Psoas muscle (tissue), 8 donors: ENCODE measurements around the gene TNFRSF25. TPM values are rescaled to one million over a fixed set of nuclear protein-coding genes. Genes with fewer than 3 reads are reported as not detected.

Source experiments
- ATAC-seq, 4 donors: fragments of 200-7000 bp; cut with Tn5 transposase; one replicate each; pipeline ENCODE4 v1.9.1; 2020; ENCODE audit warnings: moderate library complexity in 3 of 4, mild to moderate bottlenecking in 2 of 4
- DNase-seq, 2 donors: peaks; one replicate each; pipeline ENCODE4 v3.0.0-alpha.2; 2020
- H3K27ac ChIP-seq: fragments of 200-600 bp; one replicate; pipeline ENCODE4 v1.8.0; 2022
- H3K27me3 ChIP-seq, 3 donors: fragments of 200-600 bp in 1 of 3; one replicate each; pipeline versions ENCODE4 v1.6.1 to v1.8.0; 2013 to 2022; ENCODE audit warnings: low read length in 2 of 3, mild to moderate bottlenecking in 2 of 3, moderate library complexity in 1 of 3; ENCODE audit not compliant: insufficient read depth in 3 of 3
- H3K36me3 ChIP-seq, 2 donors: fragments of 200-600 bp in 1 of 2; one replicate each; pipeline versions ENCODE4 v1.6.1 to v1.8.0; 2013 to 2022; ENCODE audit warnings: low read depth in 1 of 2, mild to moderate bottlenecking in 1 of 2, moderate library complexity in 1 of 2; ENCODE audit not compliant: insufficient read depth in 1 of 2
- H3K4me1 ChIP-seq: fragments of 200-600 bp; one replicate; pipeline ENCODE4 v1.8.0; 2022
- H3K4me3 ChIP-seq: fragments of 200-600 bp; one replicate; pipeline ENCODE4 v1.8.0; 2022; ENCODE audit warnings: mild to moderate bottlenecking
- H3K9me3 ChIP-seq: fragments of 200-600 bp; one replicate; pipeline ENCODE4 v1.8.0; 2022
- CTCF ChIP-seq: fragments of 200-600 bp; IDR thresholded peaks from one replicate; pipeline ENCODE4 v1.8.0; 2022; ENCODE audit warnings: antibody characterized with exemption
- WGBS, 3 donors: extraction: QIAGEN DNeasy Blood & Tissue Kit; methylation state at CpG; one replicate each; pipeline versions ENCODE4 v1.1.6 to v1.1.7; 2013; 5-methylcytosine and 5-hydroxymethylcytosine counted together
- intact Hi-C, 2 donors: fragments of 100-400 bp; cut with DNase I; formaldehyde crosslinking; loops; one replicate each; pipeline versions ENCODE4 v1.11.0 to v1.14.2; 2022
- polyA plus RNA-seq, 3 donors: library from polyadenylated mRNA; stranded (reverse); fragments of 200-250 nt; gene quantifications; one replicate each; pipeline ENCODE4 v1.2.3, GENCODE V29; 2013
- total RNA-seq, 4 donors: library from RNA; stranded (reverse); fragmentation: NEBNext Ultra II Directional in 2 of 4; extraction: Animal tissue kit (Norgen Biotek cat#: 25700) in 2 of 4; gene quantifications; one replicate each; pipeline versions ENCODE4 v1.2.1 to v1.2.4, GENCODE V29; 2021 to 2023
- donor health status: healthy with polysubstance abuse.
- donor health status: DM: no; HTN: no; CAD: no; lungs with moderate emphysema.
- donor health status: Bipolar disorder and iron deficiency.
- donor health status: healthy.
- donor health status: DM: yes; HTN: yes; CAD: no.
- donor health status: DM: no; HTN: no; CAD: no.
- donor health status: DM: no; HTN: no; CAD: no.
- donor health status: DM: yes; HTN: yes; CAD: no.

The TNFRSF25 gene
- total and polyA plus RNA-seq, 7 donors: 1.5 to 2.7 (median 1.9) TPM

DNA sequence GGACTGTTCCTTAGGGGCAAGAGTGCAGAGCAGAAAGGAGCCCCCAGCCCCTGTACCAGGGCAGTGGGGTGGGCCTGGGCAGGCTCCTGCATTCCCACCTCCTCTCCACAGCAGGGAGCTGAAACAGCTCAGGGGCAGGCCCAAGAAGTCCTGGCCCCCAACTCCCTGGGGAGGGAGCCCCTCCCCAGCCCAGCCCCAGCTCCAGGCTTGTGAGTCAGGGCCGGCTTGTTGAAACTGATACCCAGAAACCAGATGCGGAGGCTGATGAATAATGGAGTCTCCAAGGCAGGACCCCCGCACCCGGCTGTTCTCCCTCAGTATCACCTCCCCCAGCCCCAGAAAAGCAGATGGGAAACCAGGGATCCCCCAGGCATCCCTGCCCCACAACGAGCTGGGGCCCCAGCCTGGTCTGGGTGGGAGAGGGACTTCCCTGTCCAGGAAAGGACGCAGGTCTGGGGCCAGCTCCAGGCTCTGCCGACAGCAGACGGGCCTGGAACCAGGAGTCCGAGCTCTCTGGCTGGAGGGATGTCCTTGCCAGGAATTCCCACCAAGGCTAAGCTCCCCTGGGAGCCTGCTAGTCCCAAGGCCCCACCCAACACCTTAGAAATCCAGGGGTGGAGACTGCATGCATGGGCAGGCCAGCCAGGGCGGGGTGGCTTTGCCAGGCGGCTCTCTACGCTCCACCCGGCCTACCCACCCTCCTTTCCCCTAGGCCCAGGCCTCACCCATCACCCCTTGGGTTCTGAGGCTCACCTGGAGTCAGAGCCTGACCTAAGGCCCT is 22.8 kb upstream of the TNFRSF25 start:
- Histone ChIP-seq H3K27ac (no peak overlapping the region), H3K27me3 (peaks cover 0 to 34% (median 4%) of the 10 kb centered on the region in 3 donors)

DNA sequence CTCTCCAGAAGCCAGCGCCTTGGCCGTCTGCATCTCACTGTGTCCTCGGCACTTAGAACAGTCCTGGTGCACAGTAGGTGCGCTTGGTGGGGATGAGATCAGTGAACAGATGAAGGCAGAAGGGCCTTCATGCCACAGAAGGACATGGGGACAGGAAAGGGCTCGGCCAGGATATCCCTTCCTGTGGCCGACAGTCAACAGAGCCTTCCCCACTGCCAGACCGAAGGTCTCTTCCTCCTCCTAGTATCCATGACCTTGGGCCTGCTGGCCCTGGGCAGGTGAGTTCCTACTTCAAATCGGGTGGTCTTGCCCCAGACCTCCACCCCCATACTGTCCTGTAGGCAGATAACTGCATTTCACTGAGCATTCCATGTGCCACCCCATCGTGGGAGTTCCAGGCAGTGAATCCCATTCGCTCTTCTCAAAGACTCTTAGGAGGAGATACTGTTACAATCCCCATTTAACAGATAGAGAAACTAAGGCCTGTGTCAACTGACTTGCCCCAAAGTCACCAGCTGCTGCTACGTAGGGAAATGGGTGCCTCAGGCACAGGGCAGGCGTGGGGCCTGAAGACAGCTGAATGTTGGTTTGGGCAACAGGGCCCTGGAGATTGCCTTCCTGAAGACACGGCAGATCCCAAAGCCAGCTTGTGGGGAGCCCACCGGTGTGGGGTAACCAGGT is 22.0 kb upstream of the TNFRSF25 start:
- DNase-seq (no peak), ATAC-seq (no peak)
- no peak overlapping the region for H3K4me3 ChIP-seq
- peaks cover 7% of the 10 kb centered on the region for H3K4me1 ChIP-seq
- TF ChIP-seq CTCF: no peak
- no peaks in the 10 kb centered on the region for H3K36me3 ChIP-seq
- intact Hi-C loops: loop anchor here (2.0 to 5.0 kb wide), 3 partner anchors 37 to 159 kb away; no protein-coding TSS in a partner anchor
- peaks cover 0 to 34% (median 4%) of the 10 kb centered on the region in 3 donors for H3K27me3 ChIP-seq
- H3K27ac ChIP-seq: no peak overlapping the region
- WGBS, 3 donors: 82 to 88% (median 85%) methylated on average over 13 to 14 of the region's 14 CpGs
- H3K9me3 ChIP-seq: no peaks in the 10 kb centered on the region

More for the DNA sequence above, 22.8 kb upstream of the TNFRSF25 start:
- no peaks in the 10 kb centered on the region for H3K36me3 ChIP-seq
- H3K4me1 ChIP-seq: peaks cover 7% of the 10 kb centered on the region
- ATAC-seq: no peak
- DNase-seq: no peak
- no peak overlapping the region for H3K4me3 ChIP-seq
- intact Hi-C loops: loop anchor here in 1 of 2 donors (5.0 kb wide), 1 partner anchor 159 kb away; no protein-coding TSS in a partner anchor
- 71 to 83% (median 71%) methylated on average over 13 of the region's 13 CpGs for WGBS, 3 donors
- TF ChIP-seq CTCF: no peak
- no peaks in the 10 kb centered on the region for H3K9me3 ChIP-seq

GRCh38 chr1:6486433-6487011 is 20.5 kb upstream of the TNFRSF25 start:
- ATAC-seq: peak; percentile 73 to 88 (median 80)
- H3K4me3 ChIP-seq: peak overlapping the region; percentile 61
- no peaks in the 10 kb centered on the region for H3K9me3 ChIP-seq
- H3K27ac ChIP-seq: no peak overlapping the region
- peak; percentile 86 to 91 for DNase-seq
- intact Hi-C loops: loop anchor here (2.0 to 5.0 kb wide), 3 partner anchors 38 to 161 kb away; no protein-coding TSS in a partner anchor
- H3K27me3 ChIP-seq: peaks cover 0 to 34% (median 4%) of the 10 kb centered on the region in 3 donors
- 6 to 10% (median 6%) methylated on average over 15 of the region's 15 CpGs for WGBS, 3 donors
- H3K4me1 ChIP-seq: peaks cover 7% of the 10 kb centered on the region
- peak; percentile 89 for TF ChIP-seq CTCF
- H3K36me3 ChIP-seq: no peaks in the 10 kb centered on the region

DNA sequence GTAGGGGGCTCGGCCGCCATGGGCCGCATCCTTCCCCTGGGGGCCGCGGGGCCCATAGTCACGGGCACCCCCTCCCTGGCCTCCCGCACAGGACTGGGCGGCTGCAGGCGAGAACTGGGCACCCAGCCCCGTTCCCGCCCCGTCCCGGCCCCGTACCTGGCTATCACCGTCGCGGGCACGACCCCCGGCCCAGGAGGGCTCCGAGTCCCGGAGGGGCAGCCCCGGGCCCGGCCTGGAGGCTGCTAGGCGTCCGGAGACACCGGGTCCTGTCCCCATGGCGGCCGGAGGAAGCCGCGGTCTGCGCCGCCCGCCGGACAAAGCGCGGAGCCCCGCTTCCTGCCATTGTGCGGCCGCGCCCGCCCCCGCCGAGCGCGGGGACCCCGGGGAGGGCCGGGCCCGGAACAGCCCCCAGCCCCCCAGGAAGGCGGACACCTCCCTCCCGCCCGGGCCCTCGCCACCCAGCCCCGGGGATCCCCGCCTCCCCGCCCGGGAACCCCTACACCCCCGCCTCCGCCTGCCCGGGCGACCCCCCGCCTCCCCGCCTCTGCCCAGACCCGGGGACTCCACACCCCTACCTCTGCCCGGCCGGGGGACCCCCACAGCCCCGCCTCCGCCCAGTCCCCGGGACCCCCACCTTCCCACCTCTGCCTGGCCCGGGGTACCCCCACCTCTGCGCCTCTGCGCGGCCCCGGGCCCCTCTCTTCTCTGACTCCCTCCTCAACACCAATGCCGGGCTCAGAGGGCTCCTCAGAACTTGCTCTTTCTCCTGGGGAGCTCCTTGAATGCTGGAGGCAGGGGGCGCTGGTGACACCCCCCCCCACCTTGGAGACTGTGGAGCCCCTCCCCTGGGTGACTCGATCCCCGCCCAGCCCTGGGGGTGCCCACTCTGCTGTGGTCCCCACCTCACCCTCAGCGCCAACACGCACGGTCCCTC is 19.5 kb upstream of the TNFRSF25 start:
- H3K4me1 ChIP-seq: peaks cover 6% of the 10 kb centered on the region
- no peak for TF ChIP-seq CTCF
- WGBS, 3 donors: 8 to 11% (median 9%) methylated on average over 41 to 79 of the region's 80 CpGs
- no peaks in the 10 kb centered on the region for H3K9me3 ChIP-seq
- H3K4me3 ChIP-seq: peak overlapping the region; percentile 61
- H3K27ac ChIP-seq: peak overlapping the region; percentile 55
- peaks cover 0 to 29% (median 4%) of the 10 kb centered on the region in 3 donors for H3K27me3 ChIP-seq
- H3K36me3 ChIP-seq: no peaks in the 10 kb centered on the region
- intact Hi-C loops: loop anchor here (2.0 to 5.0 kb wide), 3 partner anchors 39 to 162 kb away; no protein-coding TSS in a partner anchor
- DNase-seq: no peak
- ATAC-seq: no peak
